NCI-H2171 treated with DMSO at 0.1 percent for 48 hours (cell line): Measurements from ENCODE around the gene SERPINE1.
"Not testable (repeated sequence)": the region's sequence is repeated elsewhere in the genome, so short reads cannot be mapped to it uniquely, and the experiment has no call there.

Source experiments
- DNase-seq: peaks from one replicate; lab custom pipeline; 2025; lab: John Stamatoyannopoulos, UW

The SERPINE1 gene

DNA sequence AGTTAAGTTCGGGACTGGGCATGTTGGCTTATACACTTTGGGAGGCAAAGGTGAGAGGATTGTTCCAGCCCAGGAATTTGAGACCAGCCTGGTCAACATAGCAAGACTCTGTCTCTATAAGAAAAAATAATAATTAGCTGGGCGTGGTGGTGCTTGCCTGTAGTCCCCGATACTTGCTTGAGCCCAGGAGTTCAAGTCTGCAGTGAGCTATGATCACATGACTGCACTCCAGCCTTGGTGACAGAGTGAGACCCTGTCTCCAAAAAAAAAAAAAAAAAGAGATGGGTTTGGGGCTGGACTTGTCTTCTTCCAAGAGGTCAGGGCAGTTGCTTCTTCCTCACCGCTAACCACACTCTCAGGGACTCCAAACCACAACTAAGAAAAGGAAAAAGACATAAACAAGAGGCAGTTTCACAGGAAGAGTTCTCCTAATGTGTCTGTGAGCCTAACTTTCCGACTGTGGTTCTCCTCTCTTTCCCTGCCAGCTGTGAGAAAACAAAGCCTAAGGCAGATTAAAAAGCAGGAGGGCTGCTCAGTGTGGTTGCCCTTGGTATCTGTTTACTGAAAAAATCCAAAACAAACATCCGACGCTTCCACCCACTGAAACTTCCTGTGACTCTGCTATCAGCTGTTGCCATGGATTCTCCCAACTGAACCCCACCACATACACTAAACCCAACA is 2.4 kb upstream of the SERPINE1 start:
- no peak for DNase-seq

DNA sequence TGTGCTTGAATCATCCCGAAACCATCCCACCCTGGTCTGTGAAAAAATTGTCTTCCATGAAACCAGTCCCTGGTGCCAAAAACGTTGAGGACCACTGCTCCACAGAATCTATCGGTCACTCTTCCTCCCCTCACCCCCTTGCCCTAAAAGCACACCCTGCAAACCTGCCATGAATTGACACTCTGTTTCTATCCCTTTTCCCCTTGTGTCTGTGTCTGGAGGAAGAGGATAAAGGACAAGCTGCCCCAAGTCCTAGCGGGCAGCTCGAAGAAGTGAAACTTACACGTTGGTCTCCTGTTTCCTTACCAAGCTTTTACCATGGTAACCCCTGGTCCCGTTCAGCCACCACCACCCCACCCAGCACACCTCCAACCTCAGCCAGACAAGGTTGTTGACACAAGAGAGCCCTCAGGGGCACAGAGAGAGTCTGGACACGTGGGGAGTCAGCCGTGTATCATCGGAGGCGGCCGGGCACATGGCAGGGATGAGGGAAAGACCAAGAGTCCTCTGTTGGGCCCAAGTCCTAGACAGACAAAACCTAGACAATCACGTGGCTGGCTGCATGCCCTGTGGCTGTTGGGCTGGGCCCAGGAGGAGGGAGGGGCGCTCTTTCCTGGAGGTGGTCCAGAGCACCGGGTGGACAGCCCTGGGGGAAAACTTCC is 784 bp upstream of the SERPINE1 start:
- no peak for DNase-seq

DNA sequence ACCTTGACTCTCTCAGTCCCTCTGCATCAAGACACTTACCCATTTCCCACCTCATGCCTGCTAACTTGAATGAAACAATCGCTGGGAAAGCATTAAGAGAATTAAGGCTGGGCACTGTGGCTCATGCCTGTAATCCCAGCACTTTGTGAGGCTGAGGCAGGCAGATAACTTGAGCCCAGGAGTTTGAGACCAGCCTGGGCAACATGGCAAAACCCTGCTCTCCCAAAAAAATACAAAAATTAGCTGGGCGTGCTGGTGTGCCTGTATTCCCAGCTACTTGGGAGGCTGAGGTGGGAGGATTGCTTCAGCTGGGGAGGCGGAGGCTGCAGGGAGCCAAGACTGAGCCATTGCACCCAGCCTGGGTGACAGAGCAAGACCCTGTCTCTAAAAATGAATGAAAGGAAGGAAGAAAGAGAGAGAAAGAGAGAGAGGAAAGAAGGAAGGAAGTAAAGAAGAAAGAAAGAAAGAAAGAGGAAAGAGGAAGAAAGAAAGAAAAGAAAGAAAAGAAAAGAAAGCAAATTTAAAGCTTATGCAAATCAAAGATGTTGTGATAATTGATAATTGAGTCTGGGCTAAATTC is 646 bp downstream of the SERPINE1 start:
- DNase-seq: no peak

DNA sequence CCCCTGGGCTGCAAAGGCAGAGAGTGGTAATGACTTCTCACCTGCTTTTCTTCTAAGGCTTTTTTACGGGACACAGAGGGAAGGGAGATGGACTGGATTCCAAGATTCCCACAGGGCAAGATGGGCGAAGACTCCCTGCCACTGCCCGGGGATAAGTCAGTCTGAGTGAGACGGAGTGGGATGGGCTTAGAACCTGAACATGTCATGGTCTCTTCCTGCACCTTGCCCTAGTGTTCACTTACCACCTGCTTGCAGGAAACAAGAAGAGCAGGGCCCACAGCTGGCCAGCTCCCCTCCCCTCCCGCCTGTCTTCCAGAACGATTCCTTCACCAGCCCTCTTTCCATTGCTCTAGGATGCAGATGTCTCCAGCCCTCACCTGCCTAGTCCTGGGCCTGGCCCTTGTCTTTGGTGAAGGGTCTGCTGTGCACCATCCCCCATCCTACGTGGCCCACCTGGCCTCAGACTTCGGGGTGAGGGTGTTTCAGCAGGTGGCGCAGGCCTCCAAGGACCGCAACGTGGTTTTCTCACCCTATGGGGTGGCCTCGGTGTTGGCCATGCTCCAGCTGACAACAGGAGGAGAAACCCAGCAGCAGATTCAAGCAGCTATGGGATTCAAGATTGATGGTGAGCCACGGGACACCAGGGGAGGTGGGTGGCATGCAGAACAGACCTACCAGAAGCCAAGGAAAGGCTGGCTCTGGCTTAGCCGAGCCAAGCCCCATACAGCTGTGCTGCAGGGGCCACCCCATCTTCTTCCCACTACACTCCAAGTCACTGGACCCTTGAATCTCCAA is 1.3 kb downstream of the SERPINE1 start:
- no peak for DNase-seq

DNA sequence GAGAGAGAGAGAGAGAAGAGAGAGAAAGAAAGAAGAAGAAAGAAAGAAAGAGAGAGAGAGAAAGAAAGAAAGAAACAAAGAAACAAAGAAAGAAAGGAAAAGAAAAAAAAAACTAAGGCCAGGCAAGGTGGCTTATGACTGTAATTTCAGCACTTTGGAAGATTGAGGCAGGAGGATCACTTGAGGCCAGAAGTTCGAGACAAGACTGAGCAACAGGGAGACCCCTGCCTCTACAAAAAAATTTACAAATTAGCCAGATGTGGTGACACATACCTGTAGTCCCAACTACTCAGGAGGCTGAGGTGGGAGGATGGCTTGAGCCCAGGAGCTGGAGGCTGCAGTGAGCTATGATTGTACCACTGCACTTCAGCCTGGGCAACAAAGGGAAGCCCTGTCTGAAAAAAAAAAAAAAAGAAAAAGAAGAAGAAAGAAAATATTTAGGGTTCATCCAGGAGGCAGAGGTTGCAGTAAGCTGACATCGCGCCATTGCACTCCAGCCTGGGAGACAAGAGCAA is 2.8 kb downstream of the SERPINE1 start:
- no peak for DNase-seq

DNA sequence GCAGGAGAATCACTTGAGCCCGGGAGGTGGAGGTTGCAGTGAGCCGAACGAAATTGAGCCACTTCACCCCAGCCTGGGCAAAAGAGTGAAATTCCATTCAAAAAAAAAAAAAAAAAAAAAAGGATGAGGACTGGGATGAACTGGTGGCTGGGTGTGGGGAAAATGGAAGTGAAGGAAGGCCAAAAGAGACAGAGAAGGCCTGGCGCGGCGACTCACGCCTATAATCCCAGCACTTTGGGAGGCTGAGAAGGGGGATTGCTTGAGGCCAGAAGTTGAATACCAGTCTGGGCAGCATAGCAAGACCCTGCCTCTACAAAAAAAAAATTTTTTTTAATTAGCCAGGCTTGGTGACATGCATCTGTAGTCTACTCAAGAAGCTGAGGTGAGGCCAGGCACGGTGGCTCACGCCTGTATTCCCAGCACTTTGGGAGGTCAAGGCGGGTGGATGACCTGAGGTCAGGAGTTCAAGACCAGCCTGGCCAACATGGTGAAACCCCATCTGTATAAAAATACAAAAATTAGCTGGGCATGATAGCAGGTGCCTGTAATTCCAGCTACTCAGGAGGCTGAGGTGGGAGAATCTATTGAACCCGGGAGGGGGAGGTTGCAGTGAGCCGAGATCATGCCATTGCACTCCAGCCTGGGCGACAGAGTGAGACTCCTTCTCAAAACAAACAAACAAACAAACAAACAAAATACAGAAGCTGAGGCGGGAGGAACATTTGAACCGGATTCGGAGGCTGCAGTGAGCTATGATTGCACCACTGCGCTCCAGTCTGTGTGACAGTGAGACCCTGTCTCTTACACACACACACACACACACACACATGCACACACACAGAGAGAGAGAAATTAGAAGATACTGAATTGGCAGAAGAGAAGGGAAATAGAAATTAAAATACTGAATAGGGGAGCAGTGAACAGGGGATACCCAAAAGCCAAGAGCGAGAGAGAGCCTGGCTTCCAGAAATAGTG is 6.0 kb downstream of the SERPINE1 start:
- not testable (repeated sequence) for DNase-seq

DNA sequence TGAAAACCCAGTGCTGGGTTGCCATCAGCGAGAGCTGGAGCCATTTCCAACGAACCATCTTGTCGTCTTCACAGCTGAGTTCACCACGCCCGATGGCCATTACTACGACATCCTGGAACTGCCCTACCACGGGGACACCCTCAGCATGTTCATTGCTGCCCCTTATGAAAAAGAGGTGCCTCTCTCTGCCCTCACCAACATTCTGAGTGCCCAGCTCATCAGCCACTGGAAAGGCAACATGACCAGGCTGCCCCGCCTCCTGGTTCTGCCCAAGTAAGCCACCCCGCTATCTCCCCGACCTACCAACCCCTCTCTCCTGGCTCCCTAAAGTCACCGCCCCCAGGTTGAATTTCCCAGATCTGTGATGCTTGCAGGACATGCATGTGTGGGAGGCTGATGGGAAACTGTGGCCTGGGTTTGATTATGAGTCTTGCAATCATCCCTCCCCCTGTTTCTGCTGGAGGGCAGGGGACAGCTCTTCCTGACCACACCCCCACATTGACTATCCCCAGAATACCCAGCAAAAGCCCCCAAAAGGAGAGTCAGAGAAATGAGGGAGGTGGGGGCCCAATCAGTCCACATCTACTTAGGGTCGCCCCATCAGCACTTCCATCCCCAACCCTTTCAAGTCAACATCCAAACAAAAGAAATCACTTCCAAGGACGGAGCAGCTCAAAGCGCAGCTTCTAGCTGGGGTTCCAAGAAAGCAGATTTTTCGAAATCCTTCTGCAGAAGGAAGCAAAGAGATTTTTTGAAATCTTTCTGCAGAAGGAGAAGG is 6.9 kb downstream of the SERPINE1 start:
- DNase-seq: no peak

DNA sequence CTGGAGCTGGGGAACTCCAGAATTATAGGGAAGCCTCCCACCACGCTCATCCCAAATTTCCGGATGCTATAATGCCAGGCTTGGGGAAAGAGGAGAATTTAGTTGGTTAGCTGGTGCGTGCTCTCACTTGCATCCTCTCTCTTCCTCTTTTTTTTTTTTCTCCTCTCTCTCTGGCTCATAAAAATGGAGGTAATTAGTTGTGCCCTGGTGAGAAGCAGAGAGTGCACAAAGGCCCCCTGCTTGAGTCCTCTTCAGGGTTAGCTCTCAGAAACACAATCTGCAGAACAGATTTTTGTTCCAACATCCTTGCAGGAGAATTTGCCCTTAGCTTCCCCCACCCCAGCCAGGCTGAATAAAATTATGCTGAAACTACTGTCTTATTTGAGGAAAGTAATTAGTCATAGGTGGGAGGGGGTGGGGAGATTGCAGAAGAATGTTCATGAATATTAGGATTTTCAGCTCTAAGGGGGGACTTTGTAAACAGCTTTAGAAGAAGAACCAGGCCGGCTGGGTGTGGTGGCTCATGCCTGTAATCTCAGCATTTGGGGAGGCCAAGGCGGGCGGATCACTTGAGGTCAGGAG is 7.6 kb downstream of the SERPINE1 start:
- DNase-seq: no peak

DNA sequence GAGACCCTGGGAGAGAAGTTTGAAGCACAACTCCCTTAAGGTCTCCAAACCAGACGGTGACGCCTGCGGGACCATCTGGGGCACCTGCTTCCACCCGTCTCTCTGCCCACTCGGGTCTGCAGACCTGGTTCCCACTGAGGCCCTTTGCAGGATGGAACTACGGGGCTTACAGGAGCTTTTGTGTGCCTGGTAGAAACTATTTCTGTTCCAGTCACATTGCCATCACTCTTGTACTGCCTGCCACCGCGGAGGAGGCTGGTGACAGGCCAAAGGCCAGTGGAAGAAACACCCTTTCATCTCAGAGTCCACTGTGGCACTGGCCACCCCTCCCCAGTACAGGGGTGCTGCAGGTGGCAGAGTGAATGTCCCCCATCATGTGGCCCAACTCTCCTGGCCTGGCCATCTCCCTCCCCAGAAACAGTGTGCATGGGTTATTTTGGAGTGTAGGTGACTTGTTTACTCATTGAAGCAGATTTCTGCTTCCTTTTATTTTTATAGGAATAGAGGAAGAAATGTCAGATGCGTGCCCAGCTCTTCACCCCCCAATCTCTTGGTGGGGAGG is 10.8 kb downstream of the SERPINE1 start:
- DNase-seq: no peak

DNA sequence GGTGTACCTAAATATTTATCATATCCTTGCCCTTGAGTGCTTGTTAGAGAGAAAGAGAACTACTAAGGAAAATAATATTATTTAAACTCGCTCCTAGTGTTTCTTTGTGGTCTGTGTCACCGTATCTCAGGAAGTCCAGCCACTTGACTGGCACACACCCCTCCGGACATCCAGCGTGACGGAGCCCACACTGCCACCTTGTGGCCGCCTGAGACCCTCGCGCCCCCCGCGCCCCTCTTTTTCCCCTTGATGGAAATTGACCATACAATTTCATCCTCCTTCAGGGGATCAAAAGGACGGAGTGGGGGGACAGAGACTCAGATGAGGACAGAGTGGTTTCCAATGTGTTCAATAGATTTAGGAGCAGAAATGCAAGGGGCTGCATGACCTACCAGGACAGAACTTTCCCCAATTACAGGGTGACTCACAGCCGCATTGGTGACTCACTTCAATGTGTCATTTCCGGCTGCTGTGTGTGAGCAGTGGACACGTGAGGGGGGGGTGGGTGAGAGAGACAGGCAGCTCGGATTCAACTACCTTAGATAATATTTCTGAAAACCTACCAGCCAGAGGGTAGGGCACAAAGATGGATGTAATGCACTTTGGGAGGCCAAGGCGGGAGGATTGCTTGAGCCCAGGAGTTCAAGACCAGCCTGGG is 11.4 kb downstream of the SERPINE1 start:
- peak; percentile 44 for DNase-seq

DNA sequence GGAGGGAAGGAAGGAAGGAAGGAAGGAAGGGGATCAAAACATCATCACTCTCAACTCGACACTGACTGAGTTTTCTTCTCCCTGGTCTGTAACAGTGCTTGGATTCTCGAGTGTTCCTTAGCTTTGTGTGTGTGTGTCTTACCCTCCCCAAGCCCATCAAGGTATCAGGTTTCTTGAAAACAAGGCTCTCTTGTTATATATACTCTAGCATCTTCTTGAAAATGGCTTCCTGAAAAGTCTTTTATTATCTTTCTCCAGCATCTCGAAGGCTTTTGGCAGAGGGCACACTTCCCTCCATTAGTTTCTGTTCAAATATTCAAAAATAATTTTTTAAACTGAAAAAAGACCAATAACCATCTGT is 13.4 kb downstream of the SERPINE1 start:
- peak; percentile 23 for DNase-seq

DNA sequence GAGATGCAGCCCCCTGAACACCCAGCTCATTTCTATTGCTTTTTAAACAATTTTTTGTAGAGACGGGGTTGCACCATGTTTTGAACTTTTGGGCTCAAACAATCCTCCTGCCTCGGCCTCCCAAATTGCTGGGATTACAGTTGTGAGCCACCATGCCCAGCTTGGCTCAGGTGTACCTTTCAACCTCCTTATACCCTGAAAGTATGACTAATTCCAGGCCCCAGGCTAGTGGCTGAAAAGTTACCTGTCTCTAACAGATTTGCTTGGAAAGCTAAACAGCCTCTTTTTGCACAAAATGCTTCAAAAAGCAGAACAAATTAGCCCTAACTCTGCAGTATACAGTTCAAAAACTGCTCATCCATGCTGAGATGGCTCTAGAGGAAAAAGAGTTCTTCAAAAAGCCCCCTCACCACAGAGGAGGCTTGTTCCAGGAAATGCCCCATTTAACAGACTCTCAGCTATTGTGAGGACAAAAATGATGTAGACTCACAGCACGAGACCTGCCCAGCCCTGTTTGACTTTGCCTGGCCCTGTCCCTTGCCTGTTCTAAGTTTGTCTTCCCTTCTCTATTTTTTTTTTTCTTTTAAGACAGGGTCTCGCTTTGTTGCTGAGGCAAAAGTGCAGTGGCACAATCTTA is 14.0 kb downstream of the SERPINE1 start:
- no peak for DNase-seq

DNA sequence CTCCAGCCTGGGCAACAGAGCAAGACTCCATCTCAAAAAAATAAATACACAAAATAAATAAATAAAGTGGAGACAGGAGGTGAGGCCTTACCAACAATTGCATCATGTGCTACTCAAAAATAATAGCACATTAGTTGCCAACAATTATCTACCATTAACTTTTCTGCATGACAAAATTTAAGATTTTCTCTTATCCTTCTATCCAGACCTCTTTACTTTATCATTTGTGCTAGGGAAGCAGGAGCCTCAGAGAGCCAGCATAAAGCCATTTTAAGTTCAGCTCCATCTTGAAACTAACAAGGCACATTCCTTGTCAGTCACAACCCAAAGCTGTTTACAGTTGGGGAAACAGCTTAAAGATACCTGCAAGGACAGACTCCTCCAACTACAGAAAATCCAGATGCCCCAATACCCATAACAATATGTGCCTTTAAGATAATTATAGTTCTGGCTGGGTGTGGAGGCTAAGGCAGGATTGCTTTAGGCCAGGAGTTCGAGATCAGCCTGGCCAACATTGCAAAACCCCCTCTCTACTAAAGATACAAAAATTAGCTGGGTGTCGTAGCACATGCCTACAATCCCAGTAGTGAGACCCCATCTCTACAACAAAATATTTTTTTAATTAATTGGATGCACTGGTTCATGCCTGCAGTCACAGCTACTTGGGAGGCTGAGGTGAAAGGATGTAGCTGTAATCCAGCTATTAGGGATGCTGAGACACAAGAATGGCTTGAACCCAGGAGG is 25.2 kb downstream of the SERPINE1 start:
- no peak for DNase-seq

DNA sequence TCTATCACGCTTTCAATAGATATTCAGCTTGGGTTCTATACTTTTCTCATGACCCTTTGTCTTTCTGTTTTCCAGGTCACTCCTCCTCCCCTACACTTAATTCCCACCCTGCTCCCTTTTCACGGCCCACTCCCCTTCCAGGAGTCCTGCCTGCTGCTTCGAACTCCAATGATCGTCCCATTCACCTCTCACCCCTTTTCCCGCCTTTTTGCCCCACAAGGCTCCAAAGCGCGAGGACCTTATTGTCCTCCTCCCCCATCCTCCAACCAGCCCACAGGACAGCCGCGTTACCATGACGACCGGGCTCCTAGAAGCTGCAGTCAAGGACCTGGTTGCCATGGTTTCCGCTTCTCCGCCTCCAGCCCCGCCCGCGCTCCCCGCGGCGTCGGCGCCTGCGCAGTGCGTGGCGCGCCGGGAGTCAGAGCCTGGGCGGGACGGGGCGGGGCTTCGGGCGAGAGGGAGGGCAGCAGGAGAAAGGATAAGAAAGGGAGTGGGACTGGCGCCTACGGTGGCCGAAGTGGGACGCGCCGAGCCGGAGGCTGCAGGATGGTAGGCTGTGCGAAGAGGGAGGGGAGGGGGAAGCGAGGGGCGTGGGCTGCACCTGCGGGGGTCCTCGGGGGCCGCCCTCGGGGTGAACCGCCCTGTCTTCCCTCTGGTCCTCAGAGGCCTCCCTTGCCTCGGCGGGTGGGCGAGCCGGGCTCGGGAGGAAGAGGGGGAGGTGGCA is 27.2 kb downstream of the SERPINE1 start, which contains the start of gene AP1S1:
Gene AP1S1, plus strand, starts transcription at position 508 of the 724 bp plus-strand sequence. Its CDS starts 39 bp downstream, at position 547.
- DNase-seq: peak; percentile 95

DNA sequence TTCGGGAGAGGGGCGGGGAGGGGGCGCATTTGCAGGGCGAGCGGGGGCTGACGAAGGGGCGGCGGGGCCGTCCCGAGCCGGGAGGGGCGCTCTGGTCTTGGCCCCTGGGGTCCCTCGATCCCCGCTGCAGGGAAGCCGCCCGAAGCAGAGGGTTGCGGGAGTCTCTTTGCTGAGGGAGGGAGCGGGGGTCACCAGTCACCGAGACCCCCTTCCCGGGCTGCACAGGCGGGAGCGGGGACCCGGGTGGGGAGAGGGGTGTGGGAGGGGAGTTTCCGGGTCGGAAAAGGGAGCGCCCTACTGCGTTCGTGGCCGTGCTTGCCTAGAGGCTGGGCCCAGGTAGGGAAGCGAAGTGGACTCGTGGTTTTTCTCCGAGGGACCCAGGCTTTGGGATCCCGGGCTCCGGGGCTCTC is 27.8 kb downstream of the SERPINE1 start:
- peak; percentile 19 for DNase-seq

DNA sequence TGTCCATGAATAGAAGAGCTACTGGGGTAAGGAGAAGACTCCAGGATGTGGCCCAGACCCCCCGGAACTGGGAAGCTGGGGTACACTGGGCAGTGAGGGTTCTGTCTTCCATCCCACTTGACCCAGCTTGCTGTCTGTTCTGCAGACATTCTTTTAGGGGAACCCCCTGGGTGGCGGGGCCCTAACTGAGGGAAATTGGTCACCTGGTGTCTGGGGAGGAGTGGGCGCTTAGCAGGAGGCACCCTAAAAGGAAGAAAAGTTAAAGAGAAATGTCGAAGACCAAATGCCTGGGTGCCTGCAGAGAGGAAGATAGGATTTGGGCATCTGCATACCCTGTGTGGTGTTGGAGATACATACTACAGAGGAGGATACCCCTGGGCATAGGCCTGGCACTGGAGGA is 28.4 kb downstream of the SERPINE1 start:
- no peak for DNase-seq

DNA sequence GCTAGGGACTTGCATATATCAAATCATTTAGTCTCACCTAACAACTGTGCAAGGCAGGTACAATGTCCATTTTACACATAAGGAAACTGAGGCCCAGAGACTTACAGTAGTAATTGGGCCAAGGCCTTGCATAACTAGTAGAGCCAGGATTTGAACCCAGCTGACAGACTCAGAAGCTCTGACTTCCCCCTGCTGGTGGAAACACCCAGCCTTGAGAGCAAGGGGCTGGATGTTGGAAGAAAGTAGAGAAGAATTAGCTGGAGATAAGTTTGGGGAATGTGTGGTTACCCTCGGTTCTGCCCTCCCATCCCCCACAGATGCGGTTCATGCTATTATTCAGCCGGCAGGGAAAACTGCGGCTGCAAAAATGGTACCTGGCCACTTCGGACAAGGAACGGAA is 29.4 kb downstream of the SERPINE1 start:
- DNase-seq: no peak
